HEK293T (cell line): Measurements from ENCODE around the gene USP30.

Source experiments
- BHLHE40 ChIP-seq: fragments of 450-650 bp; IDR thresholded peaks from 2 replicates; pipeline ENCODE4 v1.6.1; 2016; ENCODE audit warnings: mild to moderate bottlenecking, moderate library complexity, borderline replicate concordance
- ELF4 ChIP-seq: fragments of 450-650 bp; IDR thresholded peaks from 2 replicates; pipeline ENCODE4 v1.6.1; 2017; ENCODE audit warnings: antibody characterized with exemption
- FOXA1 ChIP-seq: fragments of 450-650 bp; IDR thresholded peaks from 2 replicates; pipeline ENCODE4 v1.6.1; 2016; ENCODE audit warnings: mild to moderate bottlenecking
- FOXK2 ChIP-seq: fragments of 450-650 bp; IDR thresholded peaks from 2 replicates; pipeline ENCODE4 v1.6.1; 2016; ENCODE audit warnings: mild to moderate bottlenecking
- FOXM1 ChIP-seq: fragments of 450-650 bp; IDR thresholded peaks from 2 replicates; pipeline ENCODE4 v1.6.1; 2017; ENCODE audit warnings: mild to moderate bottlenecking, borderline replicate concordance
- SUZ12 ChIP-seq: fragments of 450-650 bp; IDR thresholded peaks from 2 replicates; pipeline ENCODE4 v1.6.1; 2016; ENCODE audit warnings: mild to moderate bottlenecking
- TARDBP ChIP-seq: fragments of 450-650 bp; IDR thresholded peaks from 2 replicates; pipeline ENCODE4 v1.6.1; 2016
- ZNF384 ChIP-seq: fragments of 450-650 bp; IDR thresholded peaks from 2 replicates; pipeline ENCODE4 v1.6.1; 2016
- TF ChIP-seq, protein P1 (sequence below): fragments of 450-650 bp; IDR thresholded peaks from 2 replicates; pipeline ENCODE4 v1.6.1; 2016

DNA sequence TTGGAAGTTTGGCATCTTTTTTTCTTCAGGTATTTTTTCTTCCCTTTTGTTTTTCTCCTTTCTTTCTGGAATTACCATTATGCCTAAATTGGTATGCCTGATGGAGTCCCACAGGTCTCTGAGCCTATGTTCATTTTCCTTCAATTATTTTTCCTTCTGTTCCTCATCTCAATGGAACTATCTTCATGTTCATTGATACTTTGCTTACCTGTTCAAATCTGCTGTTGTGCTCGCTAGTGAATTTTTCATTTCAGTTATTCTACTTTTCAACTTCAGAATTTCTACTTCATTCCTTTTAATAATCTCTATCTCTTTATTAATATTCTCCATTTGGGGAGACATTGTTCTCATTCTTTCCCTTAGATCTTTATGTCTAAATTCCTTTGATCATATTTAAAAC is 15.4 kb upstream of the USP30 start:
- no peak for TF ChIP-seq FOXM1
- no peak for TF ChIP-seq SUZ12
- TF ChIP-seq, protein P1, sequence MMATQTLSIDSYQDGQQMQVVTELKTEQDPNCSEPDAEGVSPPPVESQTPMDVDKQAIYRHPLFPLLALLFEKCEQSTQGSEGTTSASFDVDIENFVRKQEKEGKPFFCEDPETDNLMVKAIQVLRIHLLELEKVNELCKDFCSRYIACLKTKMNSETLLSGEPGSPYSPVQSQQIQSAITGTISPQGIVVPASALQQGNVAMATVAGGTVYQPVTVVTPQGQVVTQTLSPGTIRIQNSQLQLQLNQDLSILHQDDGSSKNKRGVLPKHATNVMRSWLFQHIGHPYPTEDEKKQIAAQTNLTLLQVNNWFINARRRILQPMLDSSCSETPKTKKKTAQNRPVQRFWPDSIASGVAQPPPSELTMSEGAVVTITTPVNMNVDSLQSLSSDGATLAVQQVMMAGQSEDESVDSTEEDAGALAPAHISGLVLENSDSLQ, result no peak
- no peak for TF ChIP-seq BHLHE40
- TF ChIP-seq FOXA1, result no peak
- no peak for TF ChIP-seq TARDBP
- TF ChIP-seq FOXK2, result no peak
- no peak for TF ChIP-seq ZNF384
- TF ChIP-seq ELF4, result no peak
